HG03558 (cell line): Measurements from ENCODE around the gene CDIPT.

Experiments
- ATAC-seq: cut with Tn5 transposase; IDR thresholded peaks from one replicate; pipeline ENCODE4 v1.9.1; 2021; ENCODE audit warnings: moderate number of reproducible peaks; ENCODE audit not compliant: unreplicated experiment; ENCODE audit errors: extremely low read depth

CDIPT gene

GRCh38 chr16:29812754-29813643, 50.0 kb downstream of the CDIPT start:
- ATAC-seq: no peak

- ATAC-seq: no peak
Measured at GRCh38 chr16:29811896-29812665, 50.9 kb downstream of the CDIPT start, which contains the start of gene PRRT2. Gene PRRT2 (plus strand): TSS chr16:29812193. CDS start chr16:29813055, 862 bp downstream.

GRCh38 chr16:29811170-29811895, 51.7 kb downstream of the CDIPT start:
- no peak for ATAC-seq

GRCh38 chr16:29810699-29811169, 52.3 kb downstream of the CDIPT start:
- ATAC-seq: no peak

GRCh38 chr16:29809850-29810698, 53.0 kb downstream of the CDIPT start:
- no peak for ATAC-seq

GRCh38 chr16:29809031-29809747, 53.8 kb downstream of the CDIPT start:
- no peak for ATAC-seq
